Iris pigment epithelial cell (primary cell): ENCODE results near the gene HSPB3.
"Not testable (repeated sequence)": the region's sequence is repeated elsewhere in the genome, so short reads cannot be mapped to it uniquely, and the experiment has no call there.

Source experiments
- DNase-seq: peaks from one replicate; pipeline ENCODE4 v3.0.0-alpha.2; 2011; ENCODE audit warnings: low read depth

The HSPB3 gene

DNA sequence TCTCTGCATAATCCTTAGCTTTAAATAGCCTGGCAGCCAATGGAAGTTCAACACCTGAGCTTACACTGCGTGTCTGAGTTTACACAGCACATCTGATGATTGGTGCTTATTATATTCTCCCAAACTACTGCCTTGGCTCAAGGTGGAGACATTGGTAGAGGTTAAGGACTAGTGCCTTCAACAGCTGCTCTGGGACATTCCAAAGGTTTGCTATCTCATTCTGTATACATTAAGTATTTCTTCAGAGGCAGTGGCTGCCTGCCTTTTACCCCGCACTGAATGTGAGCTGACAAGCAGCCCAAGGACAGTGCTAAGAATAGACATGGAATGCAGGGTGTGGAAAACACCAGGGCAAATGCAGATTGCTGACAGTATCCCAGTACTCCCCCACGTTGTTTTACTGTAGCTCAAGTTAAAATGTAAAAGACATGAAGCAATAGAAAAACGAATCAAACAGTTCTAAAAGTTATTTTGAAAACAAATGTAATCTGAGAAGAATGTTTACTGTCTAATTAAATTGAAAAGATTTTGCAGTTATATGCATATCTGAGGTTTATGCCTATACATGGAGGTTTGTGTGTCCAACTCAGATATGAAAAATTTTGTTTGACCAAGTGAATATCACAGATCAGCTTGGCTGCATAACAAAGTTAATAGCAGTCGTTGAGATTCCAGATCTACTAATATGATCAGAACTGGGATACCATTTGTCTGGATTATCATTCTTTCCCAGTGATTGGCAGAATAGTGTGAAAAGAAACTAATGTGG is 1.8 kb downstream of the HSPB3 start:
- peak; percentile 96 for DNase-seq

DNA sequence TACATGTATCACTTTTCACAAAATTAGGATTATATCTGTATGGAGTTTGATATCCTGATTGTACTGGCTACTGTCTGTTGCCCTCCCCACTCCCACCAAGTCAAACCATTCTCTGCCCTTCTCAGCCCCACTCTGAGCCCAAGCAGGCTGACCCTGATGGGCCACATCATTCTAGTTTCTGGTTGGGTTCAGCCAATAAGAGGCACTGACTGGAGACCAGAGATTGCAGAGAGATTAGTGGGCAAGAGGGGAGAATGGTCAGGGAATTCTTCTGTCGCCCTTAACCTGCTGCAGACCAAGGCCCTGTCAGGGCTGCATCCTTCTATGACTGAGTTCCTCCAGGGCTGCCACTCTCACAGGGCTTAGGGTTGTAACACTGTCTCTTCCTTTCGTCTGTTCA is 2.7 kb downstream of the HSPB3 start:
- no peak for DNase-seq

GRCh38 chr5:54460181-54460919 is 4.9 kb downstream of the HSPB3 start:
- DNase-seq = peak; percentile 58

GRCh38 chr5:54462281-54462680 is 6.8 kb downstream of the HSPB3 start:
- DNase-seq = no peak

- no peak for DNase-seq
These were observed 8.2 kb downstream of the HSPB3 start for GRCh38 chr5:54463713-54464112.

DNA sequence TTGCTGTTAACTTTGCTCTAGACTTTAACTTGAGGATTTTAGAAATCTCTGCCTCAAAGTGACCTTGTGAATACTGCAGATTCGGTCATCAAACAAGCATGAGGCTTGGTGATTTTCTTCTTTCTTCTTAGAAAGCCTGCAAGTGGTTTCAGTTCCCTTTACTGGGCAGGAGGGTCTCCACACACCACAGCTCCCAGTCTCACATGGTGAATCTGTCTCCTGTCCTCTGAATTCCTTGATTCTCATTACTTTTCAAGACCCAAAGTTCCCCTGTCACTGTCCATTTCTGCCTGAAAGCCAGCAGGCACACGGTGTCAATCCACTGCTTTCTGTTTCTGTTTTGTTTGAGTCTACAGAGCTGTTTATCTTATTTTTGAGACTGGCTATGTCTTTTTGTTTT is 14.1 kb downstream of the HSPB3 start:
- peak; percentile 45 for DNase-seq

DNA sequence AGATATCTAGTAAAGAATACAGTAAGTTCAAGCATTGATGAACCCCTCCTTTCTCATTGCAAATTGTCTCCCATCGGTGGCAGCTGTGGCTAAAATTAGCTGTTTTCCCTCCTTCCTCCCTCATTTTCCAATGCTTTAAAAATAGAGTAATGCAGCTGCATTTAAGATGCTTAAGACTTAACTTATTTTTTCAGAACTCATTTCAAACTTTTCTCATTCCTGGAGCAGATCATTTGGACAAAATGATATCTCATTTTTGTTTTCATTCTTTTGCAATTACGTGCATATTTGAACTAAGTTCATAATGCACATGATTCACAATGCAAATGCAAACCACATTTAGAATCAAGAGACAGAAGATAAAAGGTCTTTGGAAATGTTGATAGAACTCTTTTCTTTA is 14.6 kb downstream of the HSPB3 start:
- DNase-seq = peak; percentile 69

DNA sequence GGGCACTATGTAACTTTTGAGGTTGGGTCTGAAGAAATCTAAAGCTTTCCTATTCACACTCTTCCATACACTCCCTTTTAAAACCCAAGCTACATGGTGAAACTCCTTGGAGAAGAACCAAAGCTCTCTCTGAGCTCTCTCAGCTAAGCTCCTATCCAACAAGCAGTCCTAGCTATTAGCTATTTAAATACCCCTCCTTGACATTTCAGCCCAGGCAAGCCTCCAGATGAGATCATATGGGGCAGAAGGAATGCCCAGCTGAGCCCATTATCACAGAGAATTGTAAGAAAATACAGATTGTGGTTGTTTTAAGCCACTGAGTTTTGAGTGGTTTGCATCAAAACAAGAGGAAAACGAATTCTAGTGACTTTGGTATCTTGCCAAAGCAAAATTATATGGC is 15.2 kb downstream of the HSPB3 start:
- DNase-seq = peak; percentile 86

DNA sequence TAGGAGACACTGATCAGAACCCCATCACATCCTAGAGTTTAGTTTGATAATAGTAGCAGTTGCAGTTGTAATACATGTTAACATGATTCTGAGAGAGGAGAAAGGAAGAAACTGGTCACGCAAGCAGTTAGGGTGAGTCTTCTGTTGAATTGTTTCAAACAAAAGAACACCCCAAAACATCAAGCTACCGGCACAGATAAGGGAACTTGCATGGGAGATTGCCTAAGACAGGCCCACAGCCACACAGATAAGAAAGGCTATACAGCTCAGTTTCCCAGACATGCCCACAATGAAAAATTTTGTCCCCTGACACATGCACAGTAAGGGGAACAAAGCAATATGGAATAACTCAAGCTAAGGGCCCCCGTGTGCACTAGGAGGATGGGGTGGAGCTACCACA is 15.9 kb downstream of the HSPB3 start:
- no peak for DNase-seq

DNA sequence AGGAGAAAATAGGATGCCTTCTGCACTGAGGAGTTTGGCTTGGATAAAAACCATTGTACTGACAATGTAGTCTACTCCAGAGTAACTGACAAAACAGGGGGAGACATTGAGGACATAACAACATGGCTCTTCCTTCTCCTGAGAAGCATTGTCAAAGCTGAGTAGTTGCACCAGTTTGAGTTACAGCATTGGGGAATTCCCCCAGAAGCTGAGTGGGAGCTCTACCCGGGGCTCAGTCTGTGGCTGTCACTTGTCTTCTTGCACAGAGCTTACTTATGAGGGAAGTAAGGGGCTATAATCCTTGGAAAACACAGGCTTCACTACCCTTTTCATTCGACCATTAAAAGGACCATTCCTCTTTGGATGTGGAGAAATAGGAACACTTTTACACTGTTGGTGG is 21.2 kb downstream of the HSPB3 start:
- DNase-seq = no peak

- no peak for DNase-seq
These were observed 22.5 kb downstream of the HSPB3 start for GRCh38 chr5:54477941-54478478.

DNA sequence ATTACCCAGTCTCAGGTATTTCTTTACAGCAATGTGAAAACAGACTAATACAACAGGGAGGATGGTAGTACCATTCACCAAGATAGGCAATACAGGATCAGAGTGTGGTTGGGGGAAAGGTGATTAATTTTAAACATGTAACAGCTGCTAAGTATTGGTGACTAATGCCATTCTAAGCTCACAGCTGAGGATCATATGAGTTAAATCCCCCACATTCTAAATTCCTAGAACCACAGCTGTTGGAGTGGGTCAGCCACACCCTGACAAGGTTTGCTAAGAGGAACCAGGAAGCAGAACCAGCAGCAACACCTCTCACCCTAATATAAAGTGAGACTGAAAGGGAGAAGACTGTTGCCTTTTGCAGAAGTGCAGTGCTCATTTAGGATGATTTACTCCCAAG is 24.8 kb downstream of the HSPB3 start:
- DNase-seq = no peak

- no peak for DNase-seq
These were observed 28.9 kb downstream of the HSPB3 start for GRCh38 chr5:54484219-54484894.

DNA sequence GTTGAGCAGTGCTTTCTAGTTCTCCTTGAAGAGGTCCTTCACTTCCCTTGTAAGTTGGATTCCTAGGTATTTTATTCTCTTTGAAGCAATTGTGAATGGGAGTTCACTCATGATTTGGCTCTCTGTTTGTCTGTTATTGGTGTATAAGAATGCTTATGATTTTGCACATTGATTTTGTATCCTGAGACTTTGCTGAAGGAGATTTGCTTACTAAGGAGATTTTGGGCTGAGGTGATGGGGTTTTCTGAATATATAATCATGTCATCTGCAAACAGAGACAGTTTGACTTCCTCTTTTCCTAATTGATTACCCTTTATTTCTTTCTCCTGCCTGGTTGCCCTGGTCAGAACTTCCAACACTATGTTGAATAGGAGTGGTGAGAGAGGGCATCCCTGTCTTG is 30.2 kb downstream of the HSPB3 start:
- DNase-seq = not testable (repeated sequence)

DNA sequence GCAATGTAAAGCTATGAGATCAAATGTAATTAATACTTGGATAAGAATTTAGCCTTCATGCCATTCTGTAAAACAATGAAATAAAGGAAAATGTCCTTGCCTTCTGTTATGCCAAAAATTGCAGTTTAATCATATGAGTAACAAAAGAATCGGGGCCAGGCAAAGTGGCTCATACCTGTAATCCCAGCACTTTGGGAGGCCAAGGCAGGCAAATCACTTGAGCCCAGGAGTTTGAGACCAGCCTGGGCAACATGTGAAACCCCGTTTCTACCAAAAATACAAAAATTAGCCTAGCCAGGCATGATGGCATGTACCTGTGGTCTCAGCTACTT is 34.1 kb downstream of the HSPB3 start:
- not testable (repeated sequence) for DNase-seq

DNA sequence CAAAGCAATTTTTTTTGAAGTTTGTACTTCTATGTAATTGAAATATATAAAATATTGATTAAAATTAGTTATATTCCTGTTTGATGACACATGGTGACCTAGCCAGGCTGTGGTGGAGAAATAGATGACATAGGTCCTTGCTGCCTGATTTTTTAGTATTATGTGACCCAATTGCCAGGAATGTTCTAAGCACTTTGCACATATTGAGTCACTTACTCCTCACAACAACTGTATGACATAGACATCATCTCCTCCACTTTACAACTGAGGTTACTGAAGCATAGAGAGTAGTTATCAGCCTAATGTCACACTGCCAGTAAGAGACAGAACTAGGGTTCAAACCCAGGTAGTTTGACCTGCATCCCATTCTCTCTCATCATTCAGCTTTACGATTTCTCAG is 35.8 kb downstream of the HSPB3 start:
- DNase-seq = peak; percentile 11

- DNase-seq = no peak
These were observed 36.7 kb downstream of the HSPB3 start for GRCh38 chr5:54492178-54492577.

DNA sequence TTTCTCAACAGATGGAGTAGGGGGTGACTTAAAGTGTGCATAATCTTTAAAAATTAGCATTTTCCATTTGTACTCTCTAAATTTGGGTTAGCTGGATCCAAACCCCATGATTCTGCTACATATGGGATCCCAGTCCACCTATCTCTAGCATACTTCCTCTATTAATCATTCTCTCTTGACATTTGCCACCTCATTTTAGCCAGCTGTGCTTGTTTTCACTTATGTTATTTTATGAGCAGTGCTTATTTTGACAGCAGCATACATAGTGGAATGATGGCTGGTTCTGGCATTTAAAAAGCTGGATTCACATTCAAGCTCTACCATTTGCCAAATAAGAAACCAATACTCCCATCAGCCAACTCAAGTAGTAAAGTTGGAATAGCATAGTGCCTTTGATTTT is 39.5 kb downstream of the HSPB3 start:
- DNase-seq = no peak
